Measurements from ENCODE around the gene MYMK. TPM values are rescaled to one million over a fixed set of nuclear protein-coding genes. Genes with fewer than 3 reads are reported as not detected.

Gene MYMK
- total RNA-seq, 1 donor from 2014 or later = not detected

DNA sequence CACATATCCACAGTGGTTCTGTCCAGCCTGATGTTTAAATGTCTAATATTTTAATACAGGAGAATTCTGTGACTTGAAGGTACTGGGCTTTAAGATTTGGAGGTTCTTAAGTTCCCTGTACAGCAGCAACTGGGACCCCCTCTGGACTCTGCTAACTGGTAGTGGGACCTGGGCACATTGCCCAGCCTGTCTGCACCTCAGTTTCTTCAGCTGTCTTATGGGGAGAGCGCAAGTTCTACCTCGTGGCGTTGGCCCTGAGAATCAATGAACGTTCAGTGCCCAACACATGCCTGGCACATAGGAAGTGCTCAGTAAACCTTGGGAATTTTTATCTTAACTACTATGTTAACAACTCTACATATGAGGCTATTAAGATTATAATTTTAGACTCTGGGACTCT, 47.3 kb downstream of the MYMK start:
- Mint-ChIP-seq H3K4me3 (ENCODE audit: low read depth) (no peak overlapping the region), H3K27me3 (peaks cover 25% of the 10 kb centered on the region), H3K36me3 (ENCODE audit: insufficient read depth) (no peaks in the 10 kb centered on the region), H3K4me1 (ENCODE audit: low read depth) (no peaks in the 10 kb centered on the region), H3K9me3 (ENCODE audit: low read depth) (no peaks in the 10 kb centered on the region), H3K27ac (no peak overlapping the region)
- TF ChIP-seq, protein P1, sequence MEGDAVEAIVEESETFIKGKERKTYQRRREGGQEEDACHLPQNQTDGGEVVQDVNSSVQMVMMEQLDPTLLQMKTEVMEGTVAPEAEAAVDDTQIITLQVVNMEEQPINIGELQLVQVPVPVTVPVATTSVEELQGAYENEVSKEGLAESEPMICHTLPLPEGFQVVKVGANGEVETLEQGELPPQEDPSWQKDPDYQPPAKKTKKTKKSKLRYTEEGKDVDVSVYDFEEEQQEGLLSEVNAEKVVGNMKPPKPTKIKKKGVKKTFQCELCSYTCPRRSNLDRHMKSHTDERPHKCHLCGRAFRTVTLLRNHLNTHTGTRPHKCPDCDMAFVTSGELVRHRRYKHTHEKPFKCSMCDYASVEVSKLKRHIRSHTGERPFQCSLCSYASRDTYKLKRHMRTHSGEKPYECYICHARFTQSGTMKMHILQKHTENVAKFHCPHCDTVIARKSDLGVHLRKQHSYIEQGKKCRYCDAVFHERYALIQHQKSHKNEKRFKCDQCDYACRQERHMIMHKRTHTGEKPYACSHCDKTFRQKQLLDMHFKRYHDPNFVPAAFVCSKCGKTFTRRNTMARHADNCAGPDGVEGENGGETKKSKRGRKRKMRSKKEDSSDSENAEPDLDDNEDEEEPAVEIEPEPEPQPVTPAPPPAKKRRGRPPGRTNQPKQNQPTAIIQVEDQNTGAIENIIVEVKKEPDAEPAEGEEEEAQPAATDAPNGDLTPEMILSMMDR (IDR thresholded peaks at IDR 0.05; ENCODE audit: unreplicated experiment) = no peak
- no peak for DNase-seq (ENCODE audit: low spot score, unreplicated experiment)

DNA sequence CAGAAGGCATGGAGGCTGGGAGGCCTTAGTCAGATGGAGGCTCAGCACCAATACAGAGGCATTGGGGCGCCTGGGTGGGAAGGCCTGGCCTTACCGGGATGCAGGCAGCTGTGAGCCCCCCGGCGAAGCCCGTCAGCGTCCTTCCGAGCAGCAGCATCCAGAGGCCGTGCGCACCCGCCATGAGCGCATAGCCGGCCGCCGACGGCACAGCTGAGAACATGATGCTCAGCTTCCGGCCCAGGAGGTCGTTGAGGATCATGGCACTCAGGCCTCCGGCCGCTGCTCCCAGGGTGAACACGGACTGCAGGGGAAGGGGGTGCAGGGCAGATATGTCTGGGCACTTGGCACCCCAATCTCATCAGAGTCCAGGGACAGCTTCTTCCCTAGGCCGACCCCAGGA, 47.8 kb downstream of the MYMK start:
- no peaks in the 10 kb centered on the region for H3K36me3 Mint-ChIP-seq (ENCODE audit: insufficient read depth)
- no peak for DNase-seq (ENCODE audit: low spot score, unreplicated experiment)
- no peaks in the 10 kb centered on the region for H3K9me3 Mint-ChIP-seq (ENCODE audit: low read depth)
- H3K4me1 Mint-ChIP-seq (ENCODE audit: low read depth) = no peaks in the 10 kb centered on the region
- H3K27ac Mint-ChIP-seq = no peak overlapping the region
- TF ChIP-seq, protein P1 (IDR thresholded peaks at IDR 0.05; ENCODE audit: unreplicated experiment) = no peak
- H3K27me3 Mint-ChIP-seq = peaks cover 20% of the 10 kb centered on the region
- no peak overlapping the region for H3K4me3 Mint-ChIP-seq (ENCODE audit: low read depth)

DNA sequence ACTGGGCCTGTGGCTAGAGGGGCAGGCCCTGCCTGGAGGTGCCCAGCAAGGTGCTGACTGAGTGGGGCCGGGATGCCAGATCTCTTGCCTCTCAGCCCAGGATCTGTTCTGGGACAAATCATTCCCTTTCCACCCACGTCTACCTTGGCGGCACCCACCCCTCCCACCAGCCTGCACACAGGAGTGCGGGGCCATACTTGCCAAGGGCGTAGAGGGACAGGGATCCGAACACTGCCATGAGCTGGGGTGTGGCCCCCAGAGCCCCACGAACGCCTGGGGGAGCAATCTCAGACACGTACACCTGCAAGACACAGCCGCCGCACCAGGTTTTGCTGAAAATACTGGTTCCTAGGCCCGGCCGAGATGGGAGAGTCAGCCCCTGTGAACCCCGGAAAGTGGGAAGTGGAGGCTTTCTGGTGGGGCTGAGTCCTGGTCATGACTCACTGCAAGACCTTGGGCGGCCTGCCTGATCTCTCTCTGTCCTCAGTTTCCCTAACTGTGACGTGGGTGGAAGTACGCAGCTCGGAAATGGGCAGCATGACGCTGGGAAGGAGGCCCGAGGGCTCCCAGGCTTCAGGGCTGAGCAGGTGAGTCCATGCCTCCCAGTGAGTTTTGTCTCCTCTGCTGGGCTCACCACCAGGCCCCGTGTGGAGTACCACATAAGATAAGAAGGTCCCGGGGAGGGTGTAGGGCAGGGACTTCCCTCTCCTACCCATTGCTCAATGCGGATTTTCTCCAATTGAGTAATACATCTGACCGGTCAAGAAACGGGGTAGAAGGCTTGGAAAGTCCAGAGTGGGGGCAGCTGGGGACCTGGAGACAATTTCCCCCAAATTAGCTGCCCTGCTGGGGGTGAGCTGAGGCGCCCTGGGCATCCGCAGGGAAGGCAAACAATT, 48.5 kb downstream of the MYMK start:
- Mint-ChIP-seq H3K4me3 (ENCODE audit: low read depth) (no peak overlapping the region), H3K36me3 (ENCODE audit: insufficient read depth) (no peaks in the 10 kb centered on the region), H3K27ac (no peak overlapping the region), H3K9me3 (ENCODE audit: low read depth) (no peaks in the 10 kb centered on the region), H3K27me3 (peaks cover 15% of the 10 kb centered on the region), H3K4me1 (ENCODE audit: low read depth) (no peaks in the 10 kb centered on the region)
- DNase-seq (ENCODE audit: low spot score, unreplicated experiment) = no peak
- TF ChIP-seq, protein P1 (IDR thresholded peaks at IDR 0.05; ENCODE audit: unreplicated experiment) = no peak

DNA sequence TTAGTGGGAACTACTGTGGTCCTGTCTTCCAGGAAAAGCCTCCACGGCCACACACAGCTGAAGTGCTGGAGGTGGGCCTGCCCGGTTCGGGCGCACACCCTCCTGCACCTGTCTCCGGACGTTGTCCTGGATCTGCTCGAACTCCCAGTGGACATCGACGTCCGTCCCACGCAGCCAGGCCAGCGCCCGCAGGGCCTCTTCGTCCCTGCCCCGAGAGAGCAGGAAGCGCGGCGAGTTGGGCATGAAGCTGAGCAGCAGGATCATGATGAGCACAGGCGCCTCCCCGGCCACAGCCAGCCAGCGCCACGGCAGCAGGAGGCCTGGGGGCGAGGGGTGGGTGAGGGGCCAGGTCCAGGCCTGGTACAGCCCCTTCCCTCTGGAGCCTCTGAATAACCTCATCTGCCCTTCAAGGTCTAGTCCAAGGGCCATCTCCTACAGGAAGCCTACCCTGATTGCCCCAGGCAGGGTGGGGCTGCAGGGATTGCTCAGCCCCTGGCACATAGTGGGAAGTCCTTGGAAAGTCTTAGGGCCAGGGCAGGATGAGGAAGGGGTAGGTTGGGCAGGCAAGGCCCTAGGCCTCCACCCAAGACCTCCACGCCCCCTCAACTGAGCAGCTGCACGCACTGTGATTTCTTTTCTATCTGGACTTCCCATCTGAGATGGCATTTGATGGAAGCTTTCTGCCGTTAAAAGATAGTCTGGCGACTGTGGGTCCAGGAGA, 49.3 kb downstream of the MYMK start:
- Mint-ChIP-seq H3K27ac (no peak overlapping the region), H3K4me1 (ENCODE audit: low read depth) (no peaks in the 10 kb centered on the region), H3K27me3 (peaks cover 12% of the 10 kb centered on the region), H3K36me3 (ENCODE audit: insufficient read depth) (no peaks in the 10 kb centered on the region), H3K4me3 (ENCODE audit: low read depth) (no peak overlapping the region), H3K9me3 (ENCODE audit: low read depth) (no peaks in the 10 kb centered on the region)
- TF ChIP-seq, protein P1 (IDR thresholded peaks at IDR 0.05; ENCODE audit: unreplicated experiment) = no peak
- no peak for DNase-seq (ENCODE audit: low spot score, unreplicated experiment)

DNA sequence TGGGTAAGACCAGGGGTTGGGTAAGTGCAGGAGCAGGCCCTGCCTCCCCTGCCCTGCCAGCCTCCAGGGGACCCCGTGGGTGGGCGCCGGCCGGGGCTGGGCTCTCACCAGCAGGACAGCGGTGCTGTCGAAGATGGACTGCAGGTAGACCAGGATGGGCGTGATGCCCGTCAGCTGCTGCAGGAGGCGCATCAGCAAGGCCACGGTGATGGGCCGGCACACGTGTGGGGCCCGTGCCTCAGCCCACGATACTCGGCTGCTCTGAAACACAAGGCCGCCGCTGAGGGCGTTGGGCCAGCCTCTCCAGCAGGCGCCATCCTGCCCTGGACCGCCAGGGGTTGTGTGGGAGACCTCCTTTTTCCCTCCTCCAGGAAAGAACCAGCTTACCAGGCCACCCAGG, 49.9 kb downstream of the MYMK start:
- TF ChIP-seq, protein P1 (IDR thresholded peaks at IDR 0.05; ENCODE audit: unreplicated experiment) = no peak
- Mint-ChIP-seq H3K4me3 (ENCODE audit: low read depth) (no peak overlapping the region), H3K4me1 (ENCODE audit: low read depth) (no peaks in the 10 kb centered on the region), H3K36me3 (ENCODE audit: insufficient read depth) (no peaks in the 10 kb centered on the region), H3K27me3 (peaks cover 9% of the 10 kb centered on the region), H3K9me3 (ENCODE audit: low read depth) (no peaks in the 10 kb centered on the region), H3K27ac (no peak overlapping the region)
- no peak for DNase-seq (ENCODE audit: low spot score, unreplicated experiment)
